GM12878 (cell line): ENCODE data around the gene ATP6V0A1. TPM values are rescaled to one million over a fixed set of nuclear protein-coding genes. Genes with fewer than 3 reads are reported as not detected.
A peak's percentile ranks its signal among the peaks of the same experiment; 100 is the strongest.

Experiments
- MTA2 ChIP-seq: fragments of 450-650 bp; IDR thresholded peaks from 2 replicates; pipeline ENCODE4 v1.6.1; 2016; ENCODE audit warnings: low read depth, mild to moderate bottlenecking, moderate library complexity
- PAX5 ChIP-seq: IDR thresholded peaks from 2 replicates; pipeline ENCODE4 v1.6.1; 2011; ENCODE audit warnings: low read depth, low read length, borderline replicate concordance
- SIX5 ChIP-seq: IDR thresholded peaks from 2 replicates; pipeline ENCODE4 v1.6.1; 2011; ENCODE audit warnings: mild to moderate bottlenecking, low read depth, low read length, moderate library complexity; ENCODE audit not compliant: severe bottlenecking
- polyA plus RNA-seq, 11 experiments: library from polyadenylated mRNA; depleted of rRNA in 4 of 11; unstranded in 6 of 11; stranded (reverse) in 5 of 11; fragments of >200 nt; fragmentation: Nextera tagmentation in 4 of 11; fragmentation: Illumina TruSeq in 1 of 11; extraction: Ambion mirVana in 4 of 11; extraction: Trizol in 1 of 11; gene quantifications; 1 replicate in 1 of 11; 2 replicates in 10 of 11; pipeline versions ENCODE4 v1.2.1 to v1.2.3, GENCODE V29; 2011 to 2016; ENCODE audit warnings: inconsistent platforms in 2 of 11, missing spikeins in 2 of 11, low read depth in 1 of 11
- total RNA-seq, 4 experiments: library from RNA; depleted of rRNA in 3 of 4; stranded (reverse); fragments of >200 nt in 3 of 4; fragmentation: Illumina TruSeq in 1 of 4; extraction: Trizol in 1 of 4; gene quantifications; 2 replicates each; pipeline versions ENCODE4 v1.2.1 to v1.2.3, GENCODE V29; 2013 to 2021
- TF ChIP-seq, protein P1 (sequence below): fragments of 450-650 bp; formaldehyde crosslinking; IDR thresholded peaks from 2 replicates; pipeline ENCODE4 v1.5.0; 2022; ENCODE audit warnings: mild to moderate bottlenecking, missing genetic modification characterization
- TF ChIP-seq, protein P2 (sequence below): fragments of 450-650 bp; IDR thresholded peaks from 2 replicates; pipeline ENCODE4 v1.6.1; 2017; ENCODE audit warnings: mild to moderate bottlenecking, moderate library complexity
- TF ChIP-seq, protein P3 (sequence below): fragments of 150-350 bp; IDR thresholded peaks from 2 replicates; pipeline ENCODE4 v1.6.1; 2014; ENCODE audit warnings: mild to moderate bottlenecking, low read depth, low read length

The ATP6V0A1 gene
- total and polyA plus RNA-seq, 10 of the 15 experiments (the other 5 are each of a cell fraction or from before 2014, with no cell fraction given), result 3.0 to 76.6 (median 30.9) TPM

DNA sequence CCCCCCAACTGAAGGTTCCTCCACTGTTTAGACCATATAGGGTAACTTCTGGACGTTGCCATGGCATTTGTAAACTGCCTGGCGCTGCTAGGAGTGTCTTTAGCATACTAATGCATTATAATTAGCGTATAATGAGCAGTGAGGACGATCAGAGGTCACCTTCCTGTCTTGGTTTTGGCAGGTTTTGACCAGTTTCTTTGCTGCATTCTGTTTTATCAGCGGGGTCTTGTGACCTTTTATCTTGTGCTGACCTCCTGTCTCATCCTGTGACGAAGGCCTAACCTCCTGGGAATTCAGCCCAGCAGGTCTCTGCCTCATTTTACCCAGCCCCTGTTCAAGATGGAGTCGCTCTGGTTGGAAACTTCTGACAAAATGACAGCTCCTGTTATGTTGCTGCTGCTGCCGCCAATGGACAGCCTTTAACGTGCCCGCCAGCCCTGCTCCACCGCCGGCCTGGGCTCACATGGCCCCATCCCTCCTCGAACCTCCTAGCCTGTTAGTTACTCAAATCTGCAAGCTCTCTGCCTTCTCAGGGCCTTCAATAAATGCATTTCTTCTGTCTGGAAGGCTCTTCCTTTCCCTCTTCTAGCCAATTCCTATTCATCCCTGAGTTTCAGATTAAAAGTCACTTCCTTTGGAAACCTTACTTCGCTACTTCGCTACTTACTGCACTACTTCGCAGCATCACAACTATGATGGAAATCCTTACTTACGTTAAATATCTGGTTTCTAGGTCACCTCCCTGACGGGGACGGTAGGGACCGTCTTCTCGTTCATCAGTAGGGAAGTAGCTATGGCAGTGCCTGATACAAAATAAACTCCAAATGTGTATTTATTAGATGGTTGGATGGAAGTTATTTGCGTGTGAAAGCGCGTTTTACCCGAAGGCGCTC lies 76.7 kb downstream of the ATP6V0A1 start (continued):
- TF ChIP-seq, protein P1, sequence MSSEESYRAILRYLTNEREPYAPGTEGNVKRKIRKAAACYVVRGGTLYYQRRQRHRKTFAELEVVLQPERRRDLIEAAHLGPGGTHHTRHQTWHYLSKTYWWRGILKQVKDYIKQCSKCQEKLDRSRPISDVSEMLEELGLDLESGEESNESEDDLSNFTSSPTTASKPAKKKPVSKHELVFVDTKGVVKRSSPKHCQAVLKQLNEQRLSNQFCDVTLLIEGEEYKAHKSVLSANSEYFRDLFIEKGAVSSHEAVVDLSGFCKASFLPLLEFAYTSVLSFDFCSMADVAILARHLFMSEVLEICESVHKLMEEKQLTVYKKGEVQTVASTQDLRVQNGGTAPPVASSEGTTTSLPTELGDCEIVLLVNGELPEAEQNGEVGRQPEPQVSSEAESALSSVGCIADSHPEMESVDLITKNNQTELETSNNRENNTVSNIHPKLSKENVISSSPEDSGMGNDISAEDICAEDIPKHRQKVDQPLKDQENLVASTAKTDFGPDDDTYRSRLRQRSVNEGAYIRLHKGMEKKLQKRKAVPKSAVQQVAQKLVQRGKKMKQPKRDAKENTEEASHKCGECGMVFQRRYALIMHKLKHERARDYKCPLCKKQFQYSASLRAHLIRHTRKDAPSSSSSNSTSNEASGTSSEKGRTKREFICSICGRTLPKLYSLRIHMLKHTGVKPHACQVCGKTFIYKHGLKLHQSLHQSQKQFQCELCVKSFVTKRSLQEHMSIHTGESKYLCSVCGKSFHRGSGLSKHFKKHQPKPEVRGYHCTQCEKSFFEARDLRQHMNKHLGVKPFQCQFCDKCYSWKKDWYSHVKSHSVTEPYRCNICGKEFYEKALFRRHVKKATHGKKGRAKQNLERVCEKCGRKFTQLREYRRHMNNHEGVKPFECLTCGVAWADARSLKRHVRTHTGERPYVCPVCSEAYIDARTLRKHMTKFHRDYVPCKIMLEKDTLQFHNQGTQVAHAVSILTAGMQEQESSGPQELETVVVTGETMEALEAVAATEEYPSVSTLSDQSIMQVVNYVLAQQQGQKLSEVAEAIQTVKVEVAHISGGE (CRISPR knock-in tag), result no peak
- TF ChIP-seq MTA2 (no peak), SIX5 (no peak), PAX5 (no peak)
- TF ChIP-seq, protein P2, sequence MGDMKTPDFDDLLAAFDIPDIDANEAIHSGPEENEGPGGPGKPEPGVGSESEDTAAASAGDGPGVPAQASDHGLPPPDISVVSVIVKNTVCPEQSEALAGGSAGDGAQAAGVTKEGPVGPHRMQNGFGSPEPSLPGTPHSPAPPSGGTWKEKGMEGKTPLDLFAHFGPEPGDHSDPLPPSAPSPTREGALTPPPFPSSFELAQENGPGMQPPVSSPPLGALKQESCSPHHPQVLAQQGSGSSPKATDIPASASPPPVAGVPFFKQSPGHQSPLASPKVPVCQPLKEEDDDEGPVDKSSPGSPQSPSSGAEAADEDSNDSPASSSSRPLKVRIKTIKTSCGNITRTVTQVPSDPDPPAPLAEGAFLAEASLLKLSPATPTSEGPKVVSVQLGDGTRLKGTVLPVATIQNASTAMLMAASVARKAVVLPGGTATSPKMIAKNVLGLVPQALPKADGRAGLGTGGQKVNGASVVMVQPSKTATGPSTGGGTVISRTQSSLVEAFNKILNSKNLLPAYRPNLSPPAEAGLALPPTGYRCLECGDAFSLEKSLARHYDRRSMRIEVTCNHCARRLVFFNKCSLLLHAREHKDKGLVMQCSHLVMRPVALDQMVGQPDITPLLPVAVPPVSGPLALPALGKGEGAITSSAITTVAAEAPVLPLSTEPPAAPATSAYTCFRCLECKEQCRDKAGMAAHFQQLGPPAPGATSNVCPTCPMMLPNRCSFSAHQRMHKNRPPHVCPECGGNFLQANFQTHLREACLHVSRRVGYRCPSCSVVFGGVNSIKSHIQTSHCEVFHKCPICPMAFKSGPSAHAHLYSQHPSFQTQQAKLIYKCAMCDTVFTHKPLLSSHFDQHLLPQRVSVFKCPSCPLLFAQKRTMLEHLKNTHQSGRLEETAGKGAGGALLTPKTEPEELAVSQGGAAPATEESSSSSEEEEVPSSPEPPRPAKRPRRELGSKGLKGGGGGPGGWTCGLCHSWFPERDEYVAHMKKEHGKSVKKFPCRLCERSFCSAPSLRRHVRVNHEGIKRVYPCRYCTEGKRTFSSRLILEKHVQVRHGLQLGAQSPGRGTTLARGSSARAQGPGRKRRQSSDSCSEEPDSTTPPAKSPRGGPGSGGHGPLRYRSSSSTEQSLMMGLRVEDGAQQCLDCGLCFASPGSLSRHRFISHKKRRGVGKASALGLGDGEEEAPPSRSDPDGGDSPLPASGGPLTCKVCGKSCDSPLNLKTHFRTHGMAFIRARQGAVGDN, result peak; percentile 43
- TF ChIP-seq, protein P3, sequence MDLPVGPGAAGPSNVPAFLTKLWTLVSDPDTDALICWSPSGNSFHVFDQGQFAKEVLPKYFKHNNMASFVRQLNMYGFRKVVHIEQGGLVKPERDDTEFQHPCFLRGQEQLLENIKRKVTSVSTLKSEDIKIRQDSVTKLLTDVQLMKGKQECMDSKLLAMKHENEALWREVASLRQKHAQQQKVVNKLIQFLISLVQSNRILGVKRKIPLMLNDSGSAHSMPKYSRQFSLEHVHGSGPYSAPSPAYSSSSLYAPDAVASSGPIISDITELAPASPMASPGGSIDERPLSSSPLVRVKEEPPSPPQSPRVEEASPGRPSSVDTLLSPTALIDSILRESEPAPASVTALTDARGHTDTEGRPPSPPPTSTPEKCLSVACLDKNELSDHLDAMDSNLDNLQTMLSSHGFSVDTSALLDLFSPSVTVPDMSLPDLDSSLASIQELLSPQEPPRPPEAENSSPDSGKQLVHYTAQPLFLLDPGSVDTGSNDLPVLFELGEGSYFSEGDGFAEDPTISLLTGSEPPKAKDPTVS, result no peak
